HEK293 (cell line): ENCODE measurements around the gene LMCD1.

ENCODE experiments used
- CTCF ChIA-PET: fragments of 350-600 bp; formaldehyde crosslinking; extraction: SDS; loops from one replicate; lab custom pipeline; 2021; ENCODE audit warnings: antibody characterized with exemption; lab: Yijun Ruan, JAX
- POLR2A ChIA-PET: fragments of 300-600 bp; formaldehyde crosslinking; extraction: SDS; loops from one replicate; lab custom pipeline; 2020; ENCODE audit warnings: antibody characterized with exemption, inconsistent platforms; lab: Yijun Ruan, JAX
- H3K27ac ChIP-seq: fragments of 200-500 bp; sonication (Bioruptor generic); 2 replicates; pipeline ENCODE4 v1.5.1; 2014; ENCODE audit warnings: low read depth, low read length, control low read depth, inconsistent platforms; ENCODE audit errors: extremely low read depth
- H3K36me3 ChIP-seq, 2 experiments: fragments of 200-500 bp in 1 of 2; sonication (Bioruptor generic) in 1 of 2; 1 replicate in 1 of 2; 2 replicates in 1 of 2; pipeline ENCODE4 v1.5.1; 2014 to 2017; ENCODE audit warnings: inconsistent platforms in 2 of 2, low read length in 2 of 2; ENCODE audit not compliant: control insufficient read depth in 2 of 2, insufficient read depth in 1 of 2
- H3K4me1 ChIP-seq: fragments of 200-500 bp; sonication (Bioruptor generic); 2 replicates; pipeline ENCODE4 v1.5.1; 2014; ENCODE audit warnings: mild to moderate bottlenecking, low read length, inconsistent platforms; ENCODE audit not compliant: control insufficient read depth, insufficient read depth
- H3K4me3 ChIP-seq: 2 replicates; pipeline ENCODE4 v1.5.1; 2011; ENCODE audit warnings: low read depth, mild to moderate bottlenecking, control low read depth, low read length, moderate library complexity
- H3K9me3 ChIP-seq: fragments of 200-500 bp; sonication (Bioruptor generic); 2 replicates; pipeline ENCODE4 v1.5.1; 2014; ENCODE audit warnings: low read depth, low read length, inconsistent platforms; ENCODE audit not compliant: control insufficient read depth, insufficient read depth
- BCL11A ChIP-seq: fragments of 450-650 bp; formaldehyde crosslinking; IDR thresholded peaks from 2 replicates; pipeline ENCODE4 v1.5.1; 2016; ENCODE audit warnings: low read depth, missing biosample characterization, missing genetic modification characterization
- FEZF1 ChIP-seq: fragments of 450-650 bp; formaldehyde crosslinking; IDR thresholded peaks from 2 replicates; pipeline ENCODE4 v1.5.1; 2016; ENCODE audit warnings: missing biosample characterization, missing genetic modification characterization
- GFI1B ChIP-seq: fragments of 450-650 bp; formaldehyde crosslinking; IDR thresholded peaks from 2 replicates; pipeline ENCODE4 v1.5.1; 2016; ENCODE audit warnings: missing biosample characterization, missing genetic modification characterization
- GLI2 ChIP-seq: fragments of 450-650 bp; formaldehyde crosslinking; IDR thresholded peaks from 2 replicates; pipeline ENCODE4; 2017; ENCODE audit warnings: missing biosample characterization, missing genetic modification characterization, low read depth, borderline replicate concordance
- IKZF3 ChIP-seq: fragments of 450-650 bp; IDR thresholded peaks from 2 replicates; pipeline ENCODE4 v1.5.0; 2018; ENCODE audit warnings: missing biosample characterization, mild to moderate bottlenecking, missing genetic modification characterization, moderate library complexity
- OSR2 ChIP-seq: fragments of 450-650 bp; formaldehyde crosslinking; IDR thresholded peaks from 2 replicates; pipeline ENCODE4 v1.5.1; 2016; ENCODE audit warnings: missing biosample characterization, missing genetic modification characterization
- PRDM4 ChIP-seq: fragments of 450-650 bp; formaldehyde crosslinking; IDR thresholded peaks from 2 replicates; pipeline ENCODE4 v1.5.1; 2017; ENCODE audit warnings: missing biosample characterization, missing genetic modification characterization
- SCRT1 ChIP-seq: fragments of 450-650 bp; formaldehyde crosslinking; IDR thresholded peaks from 2 replicates; pipeline ENCODE4 v1.5.1; 2016; ENCODE audit warnings: missing biosample characterization, missing genetic modification characterization, borderline replicate concordance
- SP7 ChIP-seq: fragments of 450-650 bp; formaldehyde crosslinking; IDR thresholded peaks from 2 replicates; pipeline ENCODE4 v1.5.1; 2016; ENCODE audit warnings: missing biosample characterization, missing genetic modification characterization
- ZBTB1 ChIP-seq: fragments of 450-650 bp; formaldehyde crosslinking; IDR thresholded peaks from 2 replicates; pipeline ENCODE4 v1.5.1; 2016; ENCODE audit warnings: missing biosample characterization, missing genetic modification characterization
- ZBTB20 ChIP-seq: fragments of 450-650 bp; formaldehyde crosslinking; IDR thresholded peaks from 2 replicates; pipeline ENCODE4 v1.5.1; 2016; ENCODE audit warnings: missing biosample characterization, missing genetic modification characterization
- ZFHX2 ChIP-seq: fragments of 450-650 bp; formaldehyde crosslinking; conservative IDR thresholded peaks from 2 replicates; pipeline ENCODE4 v1.5.1; 2016; ENCODE audit warnings: missing biosample characterization, missing genetic modification characterization
- ZNF2 ChIP-seq: fragments of 450-650 bp; formaldehyde crosslinking; IDR thresholded peaks from 2 replicates; pipeline ENCODE4 v1.5.1; 2016; ENCODE audit warnings: missing biosample characterization, missing genetic modification characterization
- ZNF248 ChIP-seq: fragments of 450-650 bp; formaldehyde crosslinking; IDR thresholded peaks from 2 replicates; pipeline ENCODE4 v1.5.1; 2017; ENCODE audit warnings: missing biosample characterization, missing genetic modification characterization
- ZNF391 ChIP-seq: fragments of 450-650 bp; formaldehyde crosslinking; IDR thresholded peaks from 2 replicates; pipeline ENCODE4 v1.5.1; 2016; ENCODE audit warnings: low read depth, missing biosample characterization, missing genetic modification characterization, borderline replicate concordance
- ZNF561 ChIP-seq: fragments of 450-650 bp; IDR thresholded peaks from 2 replicates; pipeline ENCODE4 v1.5.1; 2018; ENCODE audit warnings: missing biosample characterization, missing genetic modification characterization, borderline replicate concordance
- ZNF600 ChIP-seq: fragments of 450-650 bp; formaldehyde crosslinking; IDR thresholded peaks from 2 replicates; pipeline ENCODE4 v1.5.1; 2016; ENCODE audit warnings: missing biosample characterization, missing genetic modification characterization
- ZNF629 ChIP-seq: fragments of 450-650 bp; formaldehyde crosslinking; IDR thresholded peaks from 2 replicates; pipeline ENCODE4 v1.5.1; 2017; ENCODE audit warnings: missing biosample characterization, missing genetic modification characterization
- ZNF658 ChIP-seq: fragments of 450-650 bp; formaldehyde crosslinking; IDR thresholded peaks from 2 replicates; pipeline ENCODE4; 2016; ENCODE audit warnings: missing biosample characterization, missing genetic modification characterization
- ZNF76 ChIP-seq: fragments of 450-650 bp; formaldehyde crosslinking; IDR thresholded peaks from 2 replicates; pipeline ENCODE4; 2016; ENCODE audit warnings: low read depth, missing biosample characterization, missing genetic modification characterization, borderline replicate concordance
- ZSCAN18 ChIP-seq: fragments of 450-650 bp; formaldehyde crosslinking; IDR thresholded peaks from 2 replicates; pipeline ENCODE4 v1.5.1; 2016; ENCODE audit warnings: missing biosample characterization, missing genetic modification characterization
- ZSCAN23 ChIP-seq: fragments of 450-650 bp; formaldehyde crosslinking; IDR thresholded peaks from 2 replicates; pipeline ENCODE4 v1.5.1; 2016; ENCODE audit warnings: missing biosample characterization, missing genetic modification characterization
- ZXDB ChIP-seq: fragments of 450-650 bp; formaldehyde crosslinking; IDR thresholded peaks from 2 replicates; pipeline ENCODE4 v1.5.1; 2016; ENCODE audit warnings: missing biosample characterization, missing genetic modification characterization
- TF ChIP-seq, protein P1 (sequence below): fragments of 450-650 bp; formaldehyde crosslinking; IDR thresholded peaks from 2 replicates; pipeline ENCODE4 v1.5.1; 2017; ENCODE audit warnings: missing biosample characterization, missing genetic modification characterization
- TF ChIP-seq, protein P2 (sequence below): fragments of 450-650 bp; formaldehyde crosslinking; IDR thresholded peaks from 2 replicates; pipeline ENCODE4 v1.5.1; 2016; ENCODE audit warnings: missing biosample characterization, missing genetic modification characterization
- TF ChIP-seq, protein P3 (sequence below): fragments of 450-650 bp; formaldehyde crosslinking; IDR thresholded peaks from 2 replicates; pipeline ENCODE4 v1.5.1; 2016; ENCODE audit warnings: missing biosample characterization, missing genetic modification characterization

The LMCD1 gene

DNA sequence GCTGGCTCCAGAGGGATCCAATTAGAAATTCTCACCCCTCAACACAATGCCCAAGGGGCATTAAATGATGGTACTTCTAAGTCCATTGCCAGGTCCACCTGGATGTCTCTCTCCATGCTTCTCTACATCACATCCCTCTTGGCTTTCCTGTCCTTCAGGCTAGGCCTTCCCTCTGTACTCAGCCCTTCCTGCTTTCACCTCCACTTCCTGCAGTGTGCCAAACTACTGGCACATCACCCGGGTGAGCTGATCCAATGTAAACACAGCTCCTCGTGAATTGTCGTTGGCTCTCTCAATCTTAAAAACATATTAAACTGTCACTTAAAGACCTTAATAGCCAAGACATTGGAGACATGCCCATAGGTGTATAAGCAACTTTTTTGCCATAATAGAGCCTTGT lies 4.0 kb downstream of the LMCD1 start (continued):
- no peak for TF ChIP-seq ZNF391 (tag by site-specific recombination)
- no peak for TF ChIP-seq ZNF2
- peak; percentile 37 for TF ChIP-seq ZNF600 (tag by site-specific recombination)
- TF ChIP-seq ZNF248 (tag by site-specific recombination) = no peak
- no peak for TF ChIP-seq ZNF561
- TF ChIP-seq FEZF1 (tag by site-specific recombination) = peak; percentile 59
- no peak for TF ChIP-seq ZBTB1
- TF ChIP-seq BCL11A (tag by site-specific recombination) = no peak
- TF ChIP-seq ZSCAN23 (tag by site-specific recombination) = no peak
- TF ChIP-seq ZSCAN18 = no peak
- 0 out of 2 replicates have a peak, but pooled peaks have one; percentile 7 for TF ChIP-seq ZBTB20 (tag by site-specific recombination)
- peak; percentile 56; the same call in 1 of the 2 replicates for TF ChIP-seq ZNF629 (tag by site-specific recombination)
- no peak for TF ChIP-seq SP7 (tag by site-specific recombination)
- TF ChIP-seq ZNF76 = no peak
- TF ChIP-seq GFI1B = 0 out of 2 replicates have a peak, but pooled peaks have one; percentile 47
- no peak for TF ChIP-seq IKZF3

- ChIA-PET CTCF (interaction anchor here (0.5 to 5.5 kb wide), 4 partner anchors 63 to 174 kb away, joined by 3 to 27 read pairs (median 4); no protein-coding TSS in a partner anchor), POLR2A (no interaction called here)
- peaks cover 0 to 14% of the 10 kb centered on the region in 2 experiments; a peak in 1 of 3 replicates for H3K36me3 ChIP-seq
- H3K4me1 ChIP-seq = peaks cover 47% of the 10 kb centered on the region
- no peaks in the 10 kb centered on the region for H3K9me3 ChIP-seq
- peak overlapping the region; percentile 88 for H3K27ac ChIP-seq
- no peak overlapping the region for H3K4me3 ChIP-seq
- TF ChIP-seq, protein P1, sequence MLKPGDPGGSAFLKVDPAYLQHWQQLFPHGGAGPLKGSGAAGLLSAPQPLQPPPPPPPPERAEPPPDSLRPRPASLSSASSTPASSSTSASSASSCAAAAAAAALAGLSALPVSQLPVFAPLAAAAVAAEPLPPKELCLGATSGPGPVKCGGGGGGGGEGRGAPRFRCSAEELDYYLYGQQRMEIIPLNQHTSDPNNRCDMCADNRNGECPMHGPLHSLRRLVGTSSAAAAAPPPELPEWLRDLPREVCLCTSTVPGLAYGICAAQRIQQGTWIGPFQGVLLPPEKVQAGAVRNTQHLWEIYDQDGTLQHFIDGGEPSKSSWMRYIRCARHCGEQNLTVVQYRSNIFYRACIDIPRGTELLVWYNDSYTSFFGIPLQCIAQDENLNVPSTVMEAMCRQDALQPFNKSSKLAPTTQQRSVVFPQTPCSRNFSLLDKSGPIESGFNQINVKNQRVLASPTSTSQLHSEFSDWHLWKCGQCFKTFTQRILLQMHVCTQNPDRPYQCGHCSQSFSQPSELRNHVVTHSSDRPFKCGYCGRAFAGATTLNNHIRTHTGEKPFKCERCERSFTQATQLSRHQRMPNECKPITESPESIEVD (tag by site-specific recombination) = peak; percentile 71
- no peak for TF ChIP-seq SCRT1
- 0 out of 2 replicates have a peak, but pooled peaks have one; percentile 4 for TF ChIP-seq ZBTB20 (tag by site-specific recombination)
- TF ChIP-seq OSR2 (tag by site-specific recombination) = peak; percentile 49; the same call in 1 of the 2 replicates
- peak; percentile 88 for TF ChIP-seq ZXDB (tag by site-specific recombination)
- TF ChIP-seq, protein P2, sequence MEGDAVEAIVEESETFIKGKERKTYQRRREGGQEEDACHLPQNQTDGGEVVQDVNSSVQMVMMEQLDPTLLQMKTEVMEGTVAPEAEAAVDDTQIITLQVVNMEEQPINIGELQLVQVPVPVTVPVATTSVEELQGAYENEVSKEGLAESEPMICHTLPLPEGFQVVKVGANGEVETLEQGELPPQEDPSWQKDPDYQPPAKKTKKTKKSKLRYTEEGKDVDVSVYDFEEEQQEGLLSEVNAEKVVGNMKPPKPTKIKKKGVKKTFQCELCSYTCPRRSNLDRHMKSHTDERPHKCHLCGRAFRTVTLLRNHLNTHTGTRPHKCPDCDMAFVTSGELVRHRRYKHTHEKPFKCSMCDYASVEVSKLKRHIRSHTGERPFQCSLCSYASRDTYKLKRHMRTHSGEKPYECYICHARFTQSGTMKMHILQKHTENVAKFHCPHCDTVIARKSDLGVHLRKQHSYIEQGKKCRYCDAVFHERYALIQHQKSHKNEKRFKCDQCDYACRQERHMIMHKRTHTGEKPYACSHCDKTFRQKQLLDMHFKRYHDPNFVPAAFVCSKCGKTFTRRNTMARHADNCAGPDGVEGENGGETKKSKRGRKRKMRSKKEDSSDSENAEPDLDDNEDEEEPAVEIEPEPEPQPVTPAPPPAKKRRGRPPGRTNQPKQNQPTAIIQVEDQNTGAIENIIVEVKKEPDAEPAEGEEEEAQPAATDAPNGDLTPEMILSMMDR (tag by site-specific recombination) = no peak
- peak; percentile 46; the same call in 1 of the 2 replicates for TF ChIP-seq GLI2 (tag by site-specific recombination)
- TF ChIP-seq, protein P3, sequence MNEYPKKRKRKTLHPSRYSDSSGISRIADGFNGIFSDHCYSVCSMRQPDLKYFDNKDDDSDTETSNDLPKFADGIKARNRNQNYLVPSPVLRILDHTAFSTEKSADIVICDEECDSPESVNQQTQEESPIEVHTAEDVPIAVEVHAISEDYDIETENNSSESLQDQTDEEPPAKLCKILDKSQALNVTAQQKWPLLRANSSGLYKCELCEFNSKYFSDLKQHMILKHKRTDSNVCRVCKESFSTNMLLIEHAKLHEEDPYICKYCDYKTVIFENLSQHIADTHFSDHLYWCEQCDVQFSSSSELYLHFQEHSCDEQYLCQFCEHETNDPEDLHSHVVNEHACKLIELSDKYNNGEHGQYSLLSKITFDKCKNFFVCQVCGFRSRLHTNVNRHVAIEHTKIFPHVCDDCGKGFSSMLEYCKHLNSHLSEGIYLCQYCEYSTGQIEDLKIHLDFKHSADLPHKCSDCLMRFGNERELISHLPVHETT (tag by site-specific recombination) = peak; percentile 54; the same call in 1 of the 2 replicates
- 0 out of 2 replicates have a peak, but pooled peaks have one; percentile 20 for TF ChIP-seq PRDM4
- TF ChIP-seq FEZF1 (tag by site-specific recombination) = peak; percentile 56; the same call in 1 of the 2 replicates
- no peak for TF ChIP-seq ZFHX2 (tag by site-specific recombination)
- TF ChIP-seq ZNF658 (tag by site-specific recombination) = no peak
These were observed 5.0 kb downstream of the LMCD1 start for GRCh38 chr3:8506571-8507061.
